MG63 (cell line): ENCODE measurements around the gene TMEM108. TPM values are rescaled to one million over a fixed set of nuclear protein-coding genes. Genes with fewer than 3 reads are reported as not detected.

Experiments used
- DNase-seq: peaks from one replicate; pipeline ENCODE4 v3.0.0-alpha.2; 2020
- H3K27me3 ChIP-seq: fragments of 250-450 bp; sonication (Bioruptor Pico); 2 replicates; pipeline ENCODE4 v1.5.1; 2020; ENCODE audit warnings: mild to moderate bottlenecking, moderate library complexity
- H3K36me3 ChIP-seq: fragments of 250-450 bp; sonication (Bioruptor Pico); 2 replicates; pipeline ENCODE4 v1.5.1; 2020; ENCODE audit warnings: mild to moderate bottlenecking, moderate library complexity
- H3K4me3 ChIP-seq: fragments of 250-450 bp; sonication (Bioruptor Pico); 2 replicates; pipeline ENCODE4 v1.5.1; 2020; ENCODE audit warnings: mild to moderate bottlenecking, moderate library complexity
- H3K9me3 ChIP-seq: fragments of 250-450 bp; sonication (Bioruptor Pico); 2 replicates; pipeline ENCODE4 v1.5.1; 2020; ENCODE audit warnings: mild to moderate bottlenecking, moderate library complexity
- total RNA-seq: library from RNA; depleted of rRNA; stranded (reverse); fragments of >200 nt; shearing (Covaris generic); gene quantifications from 2 replicates; pipeline ENCODE4 v1.2.3, GENCODE V29; 2014; ENCODE audit warnings: low replicate concordance

TMEM108 gene
- total RNA-seq, 1 experiment from 2014 or later, result 0.79 TPM

DNA sequence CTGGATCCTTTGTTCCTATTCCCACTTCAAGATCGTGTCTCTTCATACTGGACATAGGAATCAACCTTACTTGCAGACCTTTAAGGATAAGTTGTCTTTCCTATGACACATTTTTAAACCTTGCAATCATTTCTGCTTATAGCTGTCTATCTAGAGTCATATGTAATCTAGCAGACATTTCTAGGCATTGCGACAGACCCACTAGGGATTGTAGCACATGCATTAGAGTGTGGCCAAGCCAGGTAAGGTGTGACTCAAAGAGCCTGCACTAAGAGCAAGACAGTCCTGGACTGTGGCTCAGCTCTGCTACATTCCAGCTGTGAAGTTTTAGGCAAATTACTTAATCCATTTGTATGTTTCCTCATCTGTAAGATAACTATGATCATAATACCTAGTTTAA is 322.8 kb downstream of the TMEM108 start:
- H3K9me3 ChIP-seq, result peaks cover 9% of the 10 kb centered on the region
- H3K27me3 ChIP-seq, result peaks cover 16% of the 10 kb centered on the region; the same call in 1 of the 2 replicates
- H3K4me3 ChIP-seq, result no peak overlapping the region
- DNase-seq, result no peak
- no peaks in the 10 kb centered on the region for H3K36me3 ChIP-seq

- DNase-seq, result no peak
- peaks cover 15% of the 10 kb centered on the region; the same call in 1 of the 2 replicates for H3K27me3 ChIP-seq
Observed at GRCh38 chr3:133361435-133361834, 323.2 kb downstream of the TMEM108 start.

DNA sequence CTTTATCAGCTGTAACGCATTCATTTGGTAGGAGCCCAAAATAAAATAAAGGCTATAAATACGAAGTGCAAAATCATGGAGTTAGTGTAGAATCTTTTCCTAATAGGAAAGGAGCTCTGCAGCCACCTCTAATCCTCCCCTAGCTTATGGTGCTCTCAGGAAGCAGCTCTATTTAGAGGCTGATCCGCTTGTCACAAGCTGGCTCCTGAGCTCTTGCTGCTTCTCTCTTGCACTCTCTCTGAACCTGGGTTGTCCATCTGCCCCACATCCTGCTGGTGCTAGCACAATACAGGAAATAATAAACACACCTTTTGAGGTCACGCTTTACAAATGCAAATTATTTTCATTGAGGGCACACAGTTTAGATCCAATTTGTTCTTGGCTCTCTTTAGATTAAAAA is 324.3 kb downstream of the TMEM108 start:
- Histone ChIP-seq H3K4me3 (no peak overlapping the region), H3K27me3 (peaks cover 12% of the 10 kb centered on the region; the same call in 1 of the 2 replicates)

More at GRCh38 chr3:133361435-133361834, 323.2 kb downstream of the TMEM108 start:
- Histone ChIP-seq H3K36me3 (no peaks in the 10 kb centered on the region), H3K9me3 (peaks cover 6% of the 10 kb centered on the region), H3K4me3 (no peak overlapping the region)

GRCh38 chr3:133364704-133365103 is 326.5 kb downstream of the TMEM108 start:
- no peaks in the 10 kb centered on the region for H3K36me3 ChIP-seq
- DNase-seq, result no peak
- no peak overlapping the region for H3K4me3 ChIP-seq
- H3K9me3 ChIP-seq, result no peaks in the 10 kb centered on the region
- H3K27me3 ChIP-seq, result peaks cover 7% of the 10 kb centered on the region; the same call in 1 of the 2 replicates

More for the DNA sequence above, 324.3 kb downstream of the TMEM108 start:
- DNase-seq, result no peak
- H3K36me3 ChIP-seq, result no peaks in the 10 kb centered on the region
- H3K9me3 ChIP-seq, result no peaks in the 10 kb centered on the region

- H3K27me3 ChIP-seq, result peaks cover 10% of the 10 kb centered on the region; the same call in 1 of the 2 replicates
- no peak overlapping the region for H3K4me3 ChIP-seq
- no peak for DNase-seq
- H3K9me3 ChIP-seq, result no peaks in the 10 kb centered on the region
- no peaks in the 10 kb centered on the region for H3K36me3 ChIP-seq
Observed at GRCh38 chr3:133366921-133367320, 328.7 kb downstream of the TMEM108 start.

DNA sequence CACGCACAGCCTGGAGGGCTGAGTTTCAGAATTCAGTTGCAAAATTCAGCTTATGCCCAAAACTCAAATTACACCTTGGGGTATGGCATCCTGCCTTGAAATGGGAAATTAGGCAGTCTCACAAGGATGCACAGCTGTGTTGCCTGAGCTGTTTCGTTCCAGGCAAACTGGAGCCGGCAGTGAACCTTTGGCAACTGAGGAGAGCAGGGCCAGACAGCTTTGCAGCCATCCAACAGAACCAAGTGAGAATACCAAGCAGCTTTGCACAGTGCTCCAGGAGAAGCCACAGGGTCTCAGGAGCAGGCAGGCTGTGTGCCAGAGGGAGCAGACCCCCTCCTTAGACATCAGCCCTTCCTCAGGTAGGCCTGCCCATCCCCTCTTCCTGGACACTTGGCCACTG is 329.2 kb downstream of the TMEM108 start:
- Histone ChIP-seq H3K36me3 (no peaks in the 10 kb centered on the region), H3K4me3 (no peak overlapping the region), H3K27me3 (peaks cover 10% of the 10 kb centered on the region; the same call in 1 of the 2 replicates), H3K9me3 (no peaks in the 10 kb centered on the region)
- DNase-seq, result no peak

- no peaks in the 10 kb centered on the region for H3K36me3 ChIP-seq
Observed at GRCh38 chr3:133367956-133368355, 329.8 kb downstream of the TMEM108 start.

DNA sequence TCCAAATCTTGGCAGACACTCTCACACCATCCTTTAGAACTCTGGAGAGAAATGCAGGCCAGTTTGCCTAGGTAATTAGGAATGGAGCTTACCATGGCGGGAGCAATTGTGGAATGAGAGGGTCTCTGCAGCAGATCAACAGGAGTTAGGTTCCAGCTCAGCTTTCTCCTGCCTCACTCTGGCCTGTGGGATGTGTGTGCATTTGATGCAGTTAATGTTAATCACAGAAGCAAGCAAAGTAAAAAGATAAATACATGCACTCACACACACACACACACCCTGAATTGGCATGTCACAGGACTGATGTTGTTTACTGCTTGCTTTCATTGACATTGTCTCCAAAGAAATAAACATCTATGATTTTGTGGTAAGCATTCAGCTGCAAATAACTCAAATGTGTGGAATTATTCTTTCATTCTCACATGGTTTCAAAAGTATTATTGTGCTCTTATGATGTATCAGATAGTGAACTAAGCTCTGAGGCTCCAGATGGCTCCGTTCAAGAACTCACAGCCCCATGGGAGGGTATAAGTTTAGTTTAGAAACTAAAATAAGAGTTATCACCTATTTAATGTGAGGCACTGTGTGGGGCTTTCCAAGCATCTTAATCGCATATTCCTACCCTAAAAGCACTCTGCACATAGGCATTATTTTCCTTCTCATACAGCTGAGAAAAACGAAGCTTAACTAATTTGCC is 330.3 kb downstream of the TMEM108 start:
- H3K4me3 ChIP-seq, result no peak overlapping the region
- no peaks in the 10 kb centered on the region for H3K36me3 ChIP-seq
- no peaks in the 10 kb centered on the region for H3K9me3 ChIP-seq
- peaks cover 10% of the 10 kb centered on the region; the same call in 1 of the 2 replicates for H3K27me3 ChIP-seq
- DNase-seq, result no peak

More at GRCh38 chr3:133367956-133368355, 329.8 kb downstream of the TMEM108 start:
- Histone ChIP-seq H3K4me3 (no peak overlapping the region), H3K27me3 (peaks cover 10% of the 10 kb centered on the region; the same call in 1 of the 2 replicates), H3K9me3 (no peaks in the 10 kb centered on the region)
- DNase-seq, result no peak

- peaks cover 8% of the 10 kb centered on the region; the same call in 1 of the 2 replicates for H3K27me3 ChIP-seq
- no peak overlapping the region for H3K4me3 ChIP-seq
Observed at GRCh38 chr3:133369068-133369440, 330.9 kb downstream of the TMEM108 start.

DNA sequence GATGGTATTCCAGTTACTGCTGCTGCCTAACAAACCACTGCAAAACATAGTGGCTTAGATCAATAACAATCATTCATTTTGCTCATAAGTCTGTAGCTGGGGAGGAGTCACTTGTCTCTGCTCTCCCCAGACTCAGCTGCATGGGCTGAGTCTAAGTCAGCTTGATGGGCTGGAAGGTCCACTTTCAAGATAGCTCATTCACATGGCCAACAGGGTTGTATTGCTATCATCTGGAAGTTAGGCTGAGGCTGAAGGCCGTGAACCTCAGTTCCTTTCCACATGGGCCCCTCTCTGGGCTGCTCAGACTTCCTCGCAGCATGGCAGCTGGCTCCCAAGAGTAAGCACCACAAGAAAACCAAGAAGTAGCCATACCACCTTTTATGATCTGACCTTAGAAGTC is 333.0 kb downstream of the TMEM108 start:
- H3K36me3 ChIP-seq, result no peaks in the 10 kb centered on the region
- no peak overlapping the region for H3K4me3 ChIP-seq
- no peak for DNase-seq
- H3K27me3 ChIP-seq, result peaks cover 5% of the 10 kb centered on the region; the same call in 1 of the 2 replicates
- H3K9me3 ChIP-seq, result no peaks in the 10 kb centered on the region

More at GRCh38 chr3:133369068-133369440, 330.9 kb downstream of the TMEM108 start:
- no peaks in the 10 kb centered on the region for H3K9me3 ChIP-seq
- DNase-seq, result no peak
- no peaks in the 10 kb centered on the region for H3K36me3 ChIP-seq

DNA sequence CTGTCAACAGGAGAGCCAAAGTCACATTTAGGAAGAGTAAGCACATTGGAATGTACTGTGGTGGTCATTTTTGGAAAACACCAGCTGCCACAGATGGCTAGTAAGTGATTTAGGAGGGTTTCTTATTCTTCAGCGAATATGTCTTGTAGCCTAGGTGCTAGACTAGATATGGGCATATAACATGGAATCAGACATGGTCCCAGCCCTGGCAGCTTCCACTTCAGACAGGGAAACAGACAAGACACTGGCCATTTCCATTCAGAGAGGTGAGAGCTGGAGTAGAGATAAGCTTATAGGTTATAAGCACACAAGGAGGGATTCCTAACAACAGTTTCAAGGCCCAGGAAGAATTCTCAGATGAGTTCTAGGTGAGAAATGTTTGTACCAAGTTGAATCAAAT is 333.5 kb downstream of the TMEM108 start:
- DNase-seq, result no peak
- Histone ChIP-seq H3K4me3 (no peak overlapping the region), H3K36me3 (no peaks in the 10 kb centered on the region), H3K9me3 (no peaks in the 10 kb centered on the region), H3K27me3 (peaks cover 5% of the 10 kb centered on the region; the same call in 1 of the 2 replicates)

- Histone ChIP-seq H3K36me3 (no peaks in the 10 kb centered on the region), H3K9me3 (no peaks in the 10 kb centered on the region), H3K4me3 (no peak overlapping the region), H3K27me3 (peaks cover 3% of the 10 kb centered on the region; the same call in 1 of the 2 replicates)
- no peak for DNase-seq
Observed at GRCh38 chr3:133374708-133375402, 336.7 kb downstream of the TMEM108 start.

GRCh38 chr3:133375403-133375745 is 337.2 kb downstream of the TMEM108 start:
- peaks cover 3% of the 10 kb centered on the region; the same call in 1 of the 2 replicates for H3K27me3 ChIP-seq
- H3K36me3 ChIP-seq, result no peaks in the 10 kb centered on the region
- DNase-seq, result no peak
- H3K4me3 ChIP-seq, result no peak overlapping the region
- no peaks in the 10 kb centered on the region for H3K9me3 ChIP-seq

DNA sequence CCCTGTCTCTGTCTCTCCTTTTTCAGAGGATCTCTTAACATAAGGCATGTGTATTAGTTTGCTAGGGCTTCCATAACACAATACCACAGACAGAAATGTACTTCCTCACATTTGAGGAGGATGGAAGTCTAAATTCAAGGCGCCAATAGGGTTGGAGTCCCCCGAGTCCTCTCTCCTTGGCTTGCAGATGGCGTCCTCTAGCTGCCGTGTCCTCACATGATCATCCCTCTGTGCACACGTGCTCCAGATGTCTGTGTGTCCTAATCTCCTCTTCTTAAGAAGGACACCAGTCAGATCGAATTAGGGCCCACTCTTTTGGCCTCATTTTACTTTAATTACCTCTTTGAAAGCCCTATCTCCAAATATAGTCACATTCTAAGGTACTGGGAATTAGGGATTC is 338.6 kb downstream of the TMEM108 start:
- Histone ChIP-seq H3K27me3 (no peaks in the 10 kb centered on the region), H3K36me3 (no peaks in the 10 kb centered on the region), H3K4me3 (no peak overlapping the region), H3K9me3 (no peaks in the 10 kb centered on the region)
- no peak for DNase-seq

- DNase-seq, result no peak
- no peaks in the 10 kb centered on the region for H3K36me3 ChIP-seq
- H3K4me3 ChIP-seq, result no peak overlapping the region
- H3K9me3 ChIP-seq, result no peaks in the 10 kb centered on the region
- H3K27me3 ChIP-seq, result no peaks in the 10 kb centered on the region
Observed at GRCh38 chr3:133377396-133377795, 339.2 kb downstream of the TMEM108 start.

DNA sequence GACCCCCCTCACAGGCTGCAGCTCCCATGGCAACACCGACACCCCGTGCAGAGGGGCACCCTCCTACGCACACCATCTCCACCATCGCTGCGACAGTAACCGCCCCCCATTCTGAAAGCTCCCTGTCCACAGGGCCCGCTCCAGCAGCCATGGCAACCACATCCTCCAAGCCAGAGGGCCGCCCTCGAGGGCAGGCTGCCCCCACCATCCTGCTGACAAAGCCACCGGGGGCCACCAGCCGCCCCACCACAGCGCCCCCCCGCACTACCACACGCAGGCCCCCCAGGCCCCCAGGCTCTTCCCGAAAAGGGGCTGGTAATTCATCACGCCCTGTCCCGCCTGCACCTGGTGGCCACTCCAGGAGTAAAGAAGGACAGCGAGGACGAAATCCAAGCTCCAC is 341.7 kb downstream of the TMEM108 start:
- no peaks in the 10 kb centered on the region for H3K27me3 ChIP-seq
- DNase-seq, result no peak
- no peak overlapping the region for H3K4me3 ChIP-seq

GRCh38 chr3:133380481-133381225 is 342.5 kb downstream of the TMEM108 start:
- H3K4me3 ChIP-seq, result no peak overlapping the region

More for the DNA sequence above, 341.7 kb downstream of the TMEM108 start:
- H3K9me3 ChIP-seq, result no peaks in the 10 kb centered on the region
- H3K36me3 ChIP-seq, result no peaks in the 10 kb centered on the region

More at GRCh38 chr3:133380481-133381225, 342.5 kb downstream of the TMEM108 start:
- Histone ChIP-seq H3K36me3 (no peaks in the 10 kb centered on the region), H3K9me3 (no peaks in the 10 kb centered on the region), H3K27me3 (no peaks in the 10 kb centered on the region)
- DNase-seq, result no peak
